SK-N-SH treated with all-trans-retinoic acid at 6 μM for 48 hours (cell line): ENCODE measurements around the gene SEMA4F.

ENCODE experiments used
- ATAC-seq: fragments of 200-7000 bp; cut with Tn5 transposase; 3 replicates; pipeline ENCODE4 v1.9.1; 2020; ENCODE audit warnings: mild to moderate bottlenecking, moderate library complexity
- ARNTL ChIP-seq: fragments of 450-650 bp; formaldehyde crosslinking; IDR thresholded peaks from 2 replicates; pipeline ENCODE4 v1.5.0; 2020; ENCODE audit warnings: low read depth, mild to moderate bottlenecking, moderate library complexity, borderline replicate concordance
- BACH2 ChIP-seq: fragments of 250-450 bp; sonication (Bioruptor Pico); IDR thresholded peaks from 2 replicates; pipeline ENCODE4 v1.9.0; 2021; ENCODE audit warnings: mild to moderate bottlenecking, borderline replicate concordance
- CREB5 ChIP-seq: fragments of 250-450 bp; sonication (Bioruptor Pico); IDR thresholded peaks from 2 replicates; pipeline ENCODE4 v1.5.1; 2020; ENCODE audit warnings: low read depth, mild to moderate bottlenecking, moderate library complexity
- CSDC2 ChIP-seq: fragments of 250-450 bp; sonication (Bioruptor Pico); IDR thresholded peaks from 2 replicates; pipeline ENCODE4 v1.5.0; 2020; ENCODE audit warnings: mild to moderate bottlenecking, moderate library complexity
- CSRNP3 ChIP-seq: fragments of 250-450 bp; sonication (Bioruptor Pico); IDR thresholded peaks from 2 replicates; pipeline ENCODE4 v1.5.1; 2021; ENCODE audit warnings: mild to moderate bottlenecking, moderate library complexity
- ESRRG ChIP-seq: fragments of 250-450 bp; sonication (Bioruptor Pico); IDR thresholded peaks from 2 replicates; pipeline ENCODE4 v1.6.1; 2021; ENCODE audit warnings: mild to moderate bottlenecking
- GLIS3 ChIP-seq: fragments of 250-450 bp; sonication (Bioruptor Pico); IDR thresholded peaks from 2 replicates; pipeline ENCODE4 v1.5.0; 2020; ENCODE audit warnings: mild to moderate bottlenecking, moderate library complexity
- ISL1 ChIP-seq: fragments of 250-450 bp; sonication (Bioruptor Pico); IDR thresholded peaks from 2 replicates; pipeline ENCODE4 v2.1.2; 2022; ENCODE audit warnings: mild to moderate bottlenecking, moderate library complexity
- OSR1 ChIP-seq: fragments of 250-450 bp; sonication (Bioruptor Pico); IDR thresholded peaks from 2 replicates; pipeline ENCODE4 v1.8.0; 2022; ENCODE audit warnings: moderate library complexity, mild to moderate bottlenecking, inconsistent platforms
- POU6F1 ChIP-seq: fragments of 250-450 bp; sonication (Bioruptor Pico); IDR thresholded peaks from 2 replicates; pipeline ENCODE4 v1.8.0; 2021; ENCODE audit warnings: low read depth, mild to moderate bottlenecking, moderate library complexity, borderline replicate concordance
- RARB ChIP-seq: fragments of 250-450 bp; sonication (Bioruptor Pico); IDR thresholded peaks from 2 replicates; pipeline ENCODE4 v1.8.0; 2021; ENCODE audit warnings: mild to moderate bottlenecking, moderate library complexity
- SNAI2 ChIP-seq: fragments of 250-450 bp; sonication (Bioruptor Pico); IDR thresholded peaks from 2 replicates; pipeline ENCODE4 v1.5.0; 2020; ENCODE audit warnings: mild to moderate bottlenecking, moderate library complexity
- TCF4 ChIP-seq: fragments of 250-450 bp; sonication (Bioruptor Pico); IDR thresholded peaks from 2 replicates; pipeline ENCODE4 v1.8.0; 2021; ENCODE audit warnings: mild to moderate bottlenecking, moderate library complexity, borderline replicate concordance
- TOX ChIP-seq: fragments of 250-450 bp; sonication (Bioruptor Pico); IDR thresholded peaks from 2 replicates; pipeline ENCODE4 v1.8.0; 2021; ENCODE audit warnings: mild to moderate bottlenecking, moderate library complexity, borderline replicate concordance
- ZC3H10 ChIP-seq: fragments of 250-450 bp; sonication (Bioruptor Pico); IDR thresholded peaks from 2 replicates; pipeline ENCODE4 v1.5.1; 2021; ENCODE audit warnings: mild to moderate bottlenecking, moderate library complexity
- ZFP3 ChIP-seq: fragments of 250-450 bp; sonication (Bioruptor Pico); IDR thresholded peaks from 2 replicates; pipeline ENCODE4 v1.5.0; 2020; ENCODE audit warnings: mild to moderate bottlenecking, moderate library complexity
- ZFP30 ChIP-seq: fragments of 450-650 bp; formaldehyde crosslinking; IDR thresholded peaks from 2 replicates; pipeline ENCODE4 v1.5.0; 2022; ENCODE audit warnings: mild to moderate bottlenecking, moderate library complexity
- ZNF565 ChIP-seq: fragments of 450-650 bp; formaldehyde crosslinking; conservative IDR thresholded peaks from 2 replicates; pipeline ENCODE4 v1.5.0; 2020; ENCODE audit warnings: low read depth, mild to moderate bottlenecking, moderate library complexity
- ZNF8 ChIP-seq: fragments of 450-650 bp; formaldehyde crosslinking; IDR thresholded peaks from 2 replicates; pipeline ENCODE4 v1.5.0; 2020; ENCODE audit warnings: mild to moderate bottlenecking, moderate library complexity
- TF ChIP-seq, protein P1 (sequence below): fragments of 250-450 bp; sonication (Bioruptor Pico); IDR thresholded peaks from 2 replicates; pipeline ENCODE4 v1.5.0; 2020; ENCODE audit warnings: mild to moderate bottlenecking, moderate library complexity

SEMA4F gene

GRCh38 chr2:74712223-74713053 is 58.4 kb downstream of the SEMA4F start:
- no peak for ATAC-seq

DNA sequence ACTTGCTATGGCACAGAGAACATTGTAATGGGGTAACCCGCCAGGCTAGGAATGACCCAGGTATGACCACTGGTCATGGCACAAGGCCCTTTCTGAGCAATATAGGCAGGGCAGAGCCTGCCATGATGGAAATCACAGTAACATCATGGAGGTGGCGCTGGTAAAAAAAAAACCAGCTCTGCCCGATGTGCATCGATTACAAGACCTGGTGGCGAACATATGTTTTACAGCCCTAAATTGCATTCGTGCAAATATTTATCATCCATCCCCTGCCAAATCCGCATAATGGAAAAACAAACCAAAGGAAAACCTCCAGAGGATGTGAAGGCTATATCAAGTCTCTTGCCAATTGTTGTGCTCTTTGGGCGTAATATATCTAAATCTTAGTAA is 60.6 kb downstream of the SEMA4F start:
- TF ChIP-seq TCF4 (CRISPR knock-in tag) (no peak), TOX (CRISPR knock-in tag) (no peak), SNAI2 (CRISPR knock-in tag) (no peak), ARNTL (CRISPR knock-in tag) (no peak), CREB5 (CRISPR knock-in tag) (no peak)
- no peak; the same call in 2 of the 3 replicates for ATAC-seq

More at GRCh38 chr2:74712223-74713053, 58.4 kb downstream of the SEMA4F start:
- no peak for TF ChIP-seq ZFP3 (CRISPR knock-in tag)
- TF ChIP-seq, protein P1, sequence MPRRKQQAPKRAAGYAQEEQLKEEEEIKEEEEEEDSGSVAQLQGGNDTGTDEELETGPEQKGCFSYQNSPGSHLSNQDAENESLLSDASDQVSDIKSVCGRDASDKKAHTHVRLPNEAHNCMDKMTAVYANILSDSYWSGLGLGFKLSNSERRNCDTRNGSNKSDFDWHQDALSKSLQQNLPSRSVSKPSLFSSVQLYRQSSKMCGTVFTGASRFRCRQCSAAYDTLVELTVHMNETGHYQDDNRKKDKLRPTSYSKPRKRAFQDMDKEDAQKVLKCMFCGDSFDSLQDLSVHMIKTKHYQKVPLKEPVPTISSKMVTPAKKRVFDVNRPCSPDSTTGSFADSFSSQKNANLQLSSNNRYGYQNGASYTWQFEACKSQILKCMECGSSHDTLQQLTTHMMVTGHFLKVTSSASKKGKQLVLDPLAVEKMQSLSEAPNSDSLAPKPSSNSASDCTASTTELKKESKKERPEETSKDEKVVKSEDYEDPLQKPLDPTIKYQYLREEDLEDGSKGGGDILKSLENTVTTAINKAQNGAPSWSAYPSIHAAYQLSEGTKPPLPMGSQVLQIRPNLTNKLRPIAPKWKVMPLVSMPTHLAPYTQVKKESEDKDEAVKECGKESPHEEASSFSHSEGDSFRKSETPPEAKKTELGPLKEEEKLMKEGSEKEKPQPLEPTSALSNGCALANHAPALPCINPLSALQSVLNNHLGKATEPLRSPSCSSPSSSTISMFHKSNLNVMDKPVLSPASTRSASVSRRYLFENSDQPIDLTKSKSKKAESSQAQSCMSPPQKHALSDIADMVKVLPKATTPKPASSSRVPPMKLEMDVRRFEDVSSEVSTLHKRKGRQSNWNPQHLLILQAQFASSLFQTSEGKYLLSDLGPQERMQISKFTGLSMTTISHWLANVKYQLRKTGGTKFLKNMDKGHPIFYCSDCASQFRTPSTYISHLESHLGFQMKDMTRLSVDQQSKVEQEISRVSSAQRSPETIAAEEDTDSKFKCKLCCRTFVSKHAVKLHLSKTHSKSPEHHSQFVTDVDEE (CRISPR knock-in tag): no peak
- TF ChIP-seq ZNF8: no peak
- TF ChIP-seq BACH2 (CRISPR knock-in tag): no peak
- no peak for TF ChIP-seq RARB

- no peak for TF ChIP-seq ZC3H10 (CRISPR knock-in tag)
- no peak for TF ChIP-seq RARB
- no peak for TF ChIP-seq TOX (CRISPR knock-in tag)
- TF ChIP-seq GLIS3 (CRISPR knock-in tag): no peak
- no peak for TF ChIP-seq POU6F1 (CRISPR knock-in tag)
- TF ChIP-seq ISL1 (CRISPR knock-in tag): no peak
- ATAC-seq: peak; percentile 97
Measured at GRCh38 chr2:74715081-74715791, 61.2 kb downstream of the SEMA4F start.

DNA sequence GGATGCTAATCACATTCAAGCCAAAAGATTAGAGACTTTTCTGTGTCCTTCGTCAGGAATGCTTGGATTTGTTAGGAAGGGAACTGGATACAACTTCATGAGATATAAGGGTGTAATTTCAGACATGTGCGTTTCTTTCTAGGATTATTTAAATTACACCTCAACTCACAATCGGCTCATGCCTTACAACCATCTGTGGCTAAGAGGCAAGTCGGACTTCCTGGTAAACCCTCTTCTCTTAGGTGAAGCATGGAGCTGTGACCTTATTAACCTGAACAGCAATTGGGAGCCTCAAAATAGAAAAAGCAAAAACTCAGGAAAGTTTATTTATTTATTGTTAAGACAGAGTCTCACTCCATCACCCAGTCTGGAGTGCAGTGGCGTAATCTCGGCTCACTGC is 61.8 kb downstream of the SEMA4F start:
- ATAC-seq: no peak
- TF ChIP-seq ZNF565 (CRISPR knock-in tag) (no peak), ZFP30 (CRISPR knock-in tag) (no peak), ARNTL (CRISPR knock-in tag) (no peak), POU6F1 (CRISPR knock-in tag) (no peak), ZFP3 (CRISPR knock-in tag) (no peak), CREB5 (CRISPR knock-in tag) (no peak), OSR1 (CRISPR knock-in tag) (no peak), CSDC2 (CRISPR knock-in tag) (no peak), RARB (no peak), BACH2 (CRISPR knock-in tag) (no peak), ESRRG (CRISPR knock-in tag) (no peak), CSRNP3 (CRISPR knock-in tag) (no peak), TCF4 (CRISPR knock-in tag) (no peak), ZC3H10 (CRISPR knock-in tag) (no peak), ISL1 (CRISPR knock-in tag) (no peak), SNAI2 (CRISPR knock-in tag) (no peak)
- TF ChIP-seq, protein P1 (CRISPR knock-in tag): no peak
